ENCODE measurements around the gene ANKRD11.
"Not testable (repeated sequence)": the region's sequence is repeated elsewhere in the genome, so short reads cannot be mapped to it uniquely, and the experiment has no call there.

DNA sequence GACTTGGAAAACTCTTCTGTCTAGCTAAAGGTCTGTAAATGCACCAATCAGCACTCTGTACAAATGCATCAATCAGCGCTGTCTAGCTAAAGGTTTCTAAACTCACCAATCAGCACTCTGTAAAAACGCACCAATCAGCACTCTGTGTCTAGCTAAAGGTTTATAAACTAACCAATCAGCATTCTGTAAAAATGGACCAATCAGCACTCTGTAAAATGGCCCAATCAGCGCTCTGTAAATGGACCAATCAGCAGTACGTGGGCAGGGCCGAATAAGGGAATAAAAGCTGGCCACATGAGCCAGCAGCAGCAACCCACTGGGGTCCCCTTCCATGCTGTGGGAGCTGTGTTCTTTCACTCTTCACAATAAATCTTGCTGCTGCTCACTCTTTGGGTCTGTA, 55.3 kb downstream of the ANKRD11 start:
- TF ChIP-seq, protein P1, sequence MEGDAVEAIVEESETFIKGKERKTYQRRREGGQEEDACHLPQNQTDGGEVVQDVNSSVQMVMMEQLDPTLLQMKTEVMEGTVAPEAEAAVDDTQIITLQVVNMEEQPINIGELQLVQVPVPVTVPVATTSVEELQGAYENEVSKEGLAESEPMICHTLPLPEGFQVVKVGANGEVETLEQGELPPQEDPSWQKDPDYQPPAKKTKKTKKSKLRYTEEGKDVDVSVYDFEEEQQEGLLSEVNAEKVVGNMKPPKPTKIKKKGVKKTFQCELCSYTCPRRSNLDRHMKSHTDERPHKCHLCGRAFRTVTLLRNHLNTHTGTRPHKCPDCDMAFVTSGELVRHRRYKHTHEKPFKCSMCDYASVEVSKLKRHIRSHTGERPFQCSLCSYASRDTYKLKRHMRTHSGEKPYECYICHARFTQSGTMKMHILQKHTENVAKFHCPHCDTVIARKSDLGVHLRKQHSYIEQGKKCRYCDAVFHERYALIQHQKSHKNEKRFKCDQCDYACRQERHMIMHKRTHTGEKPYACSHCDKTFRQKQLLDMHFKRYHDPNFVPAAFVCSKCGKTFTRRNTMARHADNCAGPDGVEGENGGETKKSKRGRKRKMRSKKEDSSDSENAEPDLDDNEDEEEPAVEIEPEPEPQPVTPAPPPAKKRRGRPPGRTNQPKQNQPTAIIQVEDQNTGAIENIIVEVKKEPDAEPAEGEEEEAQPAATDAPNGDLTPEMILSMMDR (IDR thresholded peaks at IDR 0.05; ENCODE audit: poor library complexity, severe bottlenecking) = not testable (repeated sequence)
- TF ChIP-seq, protein P2, sequence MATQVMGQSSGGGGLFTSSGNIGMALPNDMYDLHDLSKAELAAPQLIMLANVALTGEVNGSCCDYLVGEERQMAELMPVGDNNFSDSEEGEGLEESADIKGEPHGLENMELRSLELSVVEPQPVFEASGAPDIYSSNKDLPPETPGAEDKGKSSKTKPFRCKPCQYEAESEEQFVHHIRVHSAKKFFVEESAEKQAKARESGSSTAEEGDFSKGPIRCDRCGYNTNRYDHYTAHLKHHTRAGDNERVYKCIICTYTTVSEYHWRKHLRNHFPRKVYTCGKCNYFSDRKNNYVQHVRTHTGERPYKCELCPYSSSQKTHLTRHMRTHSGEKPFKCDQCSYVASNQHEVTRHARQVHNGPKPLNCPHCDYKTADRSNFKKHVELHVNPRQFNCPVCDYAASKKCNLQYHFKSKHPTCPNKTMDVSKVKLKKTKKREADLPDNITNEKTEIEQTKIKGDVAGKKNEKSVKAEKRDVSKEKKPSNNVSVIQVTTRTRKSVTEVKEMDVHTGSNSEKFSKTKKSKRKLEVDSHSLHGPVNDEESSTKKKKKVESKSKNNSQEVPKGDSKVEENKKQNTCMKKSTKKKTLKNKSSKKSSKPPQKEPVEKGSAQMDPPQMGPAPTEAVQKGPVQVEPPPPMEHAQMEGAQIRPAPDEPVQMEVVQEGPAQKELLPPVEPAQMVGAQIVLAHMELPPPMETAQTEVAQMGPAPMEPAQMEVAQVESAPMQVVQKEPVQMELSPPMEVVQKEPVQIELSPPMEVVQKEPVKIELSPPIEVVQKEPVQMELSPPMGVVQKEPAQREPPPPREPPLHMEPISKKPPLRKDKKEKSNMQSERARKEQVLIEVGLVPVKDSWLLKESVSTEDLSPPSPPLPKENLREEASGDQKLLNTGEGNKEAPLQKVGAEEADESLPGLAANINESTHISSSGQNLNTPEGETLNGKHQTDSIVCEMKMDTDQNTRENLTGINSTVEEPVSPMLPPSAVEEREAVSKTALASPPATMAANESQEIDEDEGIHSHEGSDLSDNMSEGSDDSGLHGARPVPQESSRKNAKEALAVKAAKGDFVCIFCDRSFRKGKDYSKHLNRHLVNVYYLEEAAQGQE (IDR thresholded peaks at IDR 0.05; ENCODE audit: borderline replicate concordance) = not testable (repeated sequence)
- TF ChIP-seq EZH2 (IDR thresholded peaks at IDR 0.05; ENCODE audit: borderline replicate concordance, insufficient read depth, low read length, poor library complexity, severe bottlenecking); MXI1 (conservative IDR thresholded peaks at IDR 0.05; ENCODE audit: poor library complexity, severe bottlenecking); EP300 (conservative IDR thresholded peaks at IDR 0.05; ENCODE audit: poor library complexity, severe bottlenecking); POLR2AphosphoS5 (IDR thresholded peaks at IDR 0.05); SMC3 (conservative IDR thresholded peaks at IDR 0.05; ENCODE audit: poor library complexity); TAF1 (IDR thresholded peaks at IDR 0.05; ENCODE audit: low read depth); RAD21 (conservative IDR thresholded peaks at IDR 0.05): not testable (repeated sequence)
